Uterus (tissue), 2 donors: ENCODE data around the gene CD59.

Experiments used
- POLR2A ChIP-seq, 2 donors: fragments of 450-650 bp; IDR thresholded peaks; one replicate each; pipeline ENCODE4 v1.6.1; 2016; ENCODE audit warnings: antibody characterized with exemption in 2 of 2, mild to moderate bottlenecking in 1 of 2, moderate library complexity in 1 of 2
- TF ChIP-seq, protein P1 (sequence below), 4 experiments: fragments of 200-600 bp in 2 of 4; fragments of 450-650 bp in 2 of 4; sonication (generic) in 2 of 4; IDR thresholded peaks; one replicate each; pipeline ENCODE4 v1.5.1; 2016 to 2019; ENCODE audit warnings: antibody characterized with exemption in 4 of 4, mild to moderate bottlenecking in 2 of 4, moderate library complexity in 1 of 4

DNA sequence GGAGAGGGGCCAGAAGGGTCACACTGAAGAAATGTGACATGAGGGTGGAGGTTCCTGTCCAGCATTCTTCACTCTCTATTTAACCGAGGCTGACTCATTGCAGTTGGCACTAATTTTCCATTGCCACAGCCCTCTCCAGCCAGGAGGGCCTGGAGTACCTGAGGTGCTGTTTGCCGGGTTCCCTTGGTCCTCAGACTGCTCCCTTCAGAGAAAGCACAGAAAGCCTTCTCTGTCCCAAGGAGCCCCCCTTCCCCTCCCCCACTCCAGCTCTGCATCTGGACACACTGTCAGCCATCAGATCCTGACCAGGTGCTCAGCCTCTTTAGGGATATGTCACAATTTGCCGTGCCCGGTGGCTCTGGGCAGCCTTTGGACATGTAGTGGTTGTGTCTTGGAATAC, 32.4 kb downstream of the CD59 start:
- no peak for TF ChIP-seq POLR2A (IDR thresholded peaks at IDR 0.05)
- TF ChIP-seq, protein P1, sequence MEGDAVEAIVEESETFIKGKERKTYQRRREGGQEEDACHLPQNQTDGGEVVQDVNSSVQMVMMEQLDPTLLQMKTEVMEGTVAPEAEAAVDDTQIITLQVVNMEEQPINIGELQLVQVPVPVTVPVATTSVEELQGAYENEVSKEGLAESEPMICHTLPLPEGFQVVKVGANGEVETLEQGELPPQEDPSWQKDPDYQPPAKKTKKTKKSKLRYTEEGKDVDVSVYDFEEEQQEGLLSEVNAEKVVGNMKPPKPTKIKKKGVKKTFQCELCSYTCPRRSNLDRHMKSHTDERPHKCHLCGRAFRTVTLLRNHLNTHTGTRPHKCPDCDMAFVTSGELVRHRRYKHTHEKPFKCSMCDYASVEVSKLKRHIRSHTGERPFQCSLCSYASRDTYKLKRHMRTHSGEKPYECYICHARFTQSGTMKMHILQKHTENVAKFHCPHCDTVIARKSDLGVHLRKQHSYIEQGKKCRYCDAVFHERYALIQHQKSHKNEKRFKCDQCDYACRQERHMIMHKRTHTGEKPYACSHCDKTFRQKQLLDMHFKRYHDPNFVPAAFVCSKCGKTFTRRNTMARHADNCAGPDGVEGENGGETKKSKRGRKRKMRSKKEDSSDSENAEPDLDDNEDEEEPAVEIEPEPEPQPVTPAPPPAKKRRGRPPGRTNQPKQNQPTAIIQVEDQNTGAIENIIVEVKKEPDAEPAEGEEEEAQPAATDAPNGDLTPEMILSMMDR (IDR thresholded peaks at IDR 0.05): no peak
